GM12878 (cell line): ENCODE data around the gene RASAL1. TPM values are rescaled to one million over a fixed set of nuclear protein-coding genes. Genes with fewer than 3 reads are reported as not detected.

ENCODE experiments used
- ASH2L ChIP-seq: fragments of 300-600, 200-600 bp; sonication (generic); IDR thresholded peaks from 2 replicates; pipeline ENCODE4 v1.6.1; 2017; ENCODE audit warnings: low read depth, mild to moderate bottlenecking, borderline replicate concordance
- ATF2 ChIP-seq: IDR thresholded peaks from 2 replicates; pipeline ENCODE4 v1.6.1; 2012; ENCODE audit warnings: low read length, inconsistent platforms
- ATF7 ChIP-seq: fragments of 450-650 bp; IDR thresholded peaks from 2 replicates; pipeline ENCODE4 v1.6.1; 2016; ENCODE audit warnings: low read depth, mild to moderate bottlenecking
- BCL3 ChIP-seq: IDR thresholded peaks from 2 replicates; pipeline ENCODE4 v1.6.1; 2011; ENCODE audit warnings: borderline replicate concordance, low read depth, mild to moderate bottlenecking, moderate library complexity, low read length; ENCODE audit not compliant: insufficient read depth, poor library complexity, severe bottlenecking
- EED ChIP-seq: sonication (generic); IDR thresholded peaks from 2 replicates; pipeline ENCODE4 v1.6.1; 2016; ENCODE audit warnings: antibody characterized with exemption, low read depth
- EGR1 ChIP-seq, 2 experiments: IDR thresholded peaks; 1 replicate in 1 of 2; 2 replicates in 1 of 2; pipeline ENCODE4 v1.6.1; 2011 to 2012; ENCODE audit warnings: low read depth in 2 of 2, low read length in 2 of 2, borderline replicate concordance in 1 of 2, mild to moderate bottlenecking in 1 of 2, moderate library complexity in 1 of 2
- HDGF ChIP-seq: fragments of 450-650 bp; IDR thresholded peaks from 2 replicates; pipeline ENCODE4 v1.6.1; 2016; ENCODE audit warnings: antibody characterized with exemption
- HSF1 ChIP-seq: fragments of 150-350 bp; IDR thresholded peaks from 2 replicates; pipeline ENCODE4 v1.6.1; 2014; ENCODE audit warnings: mild to moderate bottlenecking, low read depth, low read length
- MTA2 ChIP-seq: fragments of 450-650 bp; IDR thresholded peaks from 2 replicates; pipeline ENCODE4 v1.6.1; 2016; ENCODE audit warnings: low read depth, mild to moderate bottlenecking, moderate library complexity
- MYC ChIP-seq: IDR thresholded peaks from 2 replicates; pipeline ENCODE4 v1.6.1; 2011; ENCODE audit warnings: mild to moderate bottlenecking, low read length, moderate library complexity, inconsistent platforms; ENCODE audit not compliant: insufficient read depth, insufficient replicate concordance, insufficient read length, severe bottlenecking
- NFYB ChIP-seq: IDR thresholded peaks from 2 replicates; pipeline ENCODE4 v1.6.1; 2011; ENCODE audit warnings: low read depth, mild to moderate bottlenecking, low read length, improper control_type of control experiment, moderate library complexity; ENCODE audit not compliant: insufficient read depth
- RELA ChIP-seq: fragments of 450-650 bp; IDR thresholded peaks from 2 replicates; pipeline ENCODE4 v1.8.0; 2014; ENCODE audit warnings: borderline replicate concordance; ENCODE audit not compliant: partially characterized antibody
- SMARCA5 ChIP-seq: fragments of 450-650 bp; IDR thresholded peaks from 2 replicates; pipeline ENCODE4 v1.6.1; 2017; ENCODE audit warnings: mild to moderate bottlenecking
- SREBF2 ChIP-seq: IDR thresholded peaks from 2 replicates; pipeline ENCODE4 v1.6.1; 2012; ENCODE audit warnings: mild to moderate bottlenecking, low read length
- SRF ChIP-seq, 2 experiments: IDR thresholded peaks; 2 replicates each; pipeline ENCODE4 v1.6.1; 2011; ENCODE audit warnings: low read depth in 2 of 2, low read length in 2 of 2, mild to moderate bottlenecking in 1 of 2, moderate library complexity in 1 of 2
- SUZ12 ChIP-seq: fragments of 200-600 bp; sonication (generic); IDR thresholded peaks from one replicate; pipeline ENCODE4 v1.6.1; 2018; ENCODE audit warnings: antibody characterized with exemption, mild to moderate bottlenecking; ENCODE audit not compliant: unreplicated experiment
- TCF12 ChIP-seq: IDR thresholded peaks from 2 replicates; pipeline ENCODE4 v1.6.1; 2011; ENCODE audit warnings: low read depth, mild to moderate bottlenecking, low read length
- ZNF274 ChIP-seq: IDR thresholded peaks from one replicate; pipeline ENCODE4 v1.8.0; 2011; ENCODE audit not compliant: insufficient read length, insufficient read depth
- ZNF592 ChIP-seq: fragments of 450-650 bp; IDR thresholded peaks from 2 replicates; pipeline ENCODE4 v1.6.1; 2017; ENCODE audit warnings: mild to moderate bottlenecking, moderate library complexity
- polyA plus RNA-seq, 11 experiments: library from polyadenylated mRNA; depleted of rRNA in 4 of 11; unstranded in 6 of 11; stranded (reverse) in 5 of 11; fragments of >200 nt; fragmentation: Nextera tagmentation in 4 of 11; fragmentation: Illumina TruSeq in 1 of 11; extraction: Ambion mirVana in 4 of 11; extraction: Trizol in 1 of 11; gene quantifications; 1 replicate in 1 of 11; 2 replicates in 10 of 11; pipeline versions ENCODE4 v1.2.1 to v1.2.3, GENCODE V29; 2011 to 2016; ENCODE audit warnings: inconsistent platforms in 2 of 11, missing spikeins in 2 of 11, low read depth in 1 of 11
- total RNA-seq, 4 experiments: library from RNA; depleted of rRNA in 3 of 4; stranded (reverse); fragments of >200 nt in 3 of 4; fragmentation: Illumina TruSeq in 1 of 4; extraction: Trizol in 1 of 4; gene quantifications; 2 replicates each; pipeline versions ENCODE4 v1.2.1 to v1.2.3, GENCODE V29; 2013 to 2021

The RASAL1 gene
- total and polyA plus RNA-seq, 10 of the 15 experiments (the other 5 are each of a cell fraction or from before 2014, with no cell fraction given), result 0.12 to 1.0 (median 0.52) TPM; not detected in 6

- no peak for TF ChIP-seq HSF1
- no peak for TF ChIP-seq SRF (IDR thresholded peaks at IDR 0.05; ENCODE audit: low read depth in 2 of 2, low read length in 2 of 2)
- TF ChIP-seq ZNF274, result no peak
- TF ChIP-seq HDGF, result no peak
- peak; percentile 50; the same call in 1 of the 2 replicates for TF ChIP-seq SMARCA5
- TF ChIP-seq SUZ12, result no peak
- peak; percentile 40; the same call in 1 of the 2 replicates for TF ChIP-seq MTA2
- TF ChIP-seq NFYB, result no peak
- TF ChIP-seq EGR1 (IDR thresholded peaks at IDR 0.05; ENCODE audit: borderline replicate concordance in 1 of 2, low read depth in 2 of 2, low read length in 2 of 2), result no peak
- no peak for TF ChIP-seq ATF2
- TF ChIP-seq EED, result 0 out of 2 replicates have a peak, but pooled peaks have one; percentile 29
- no peak for TF ChIP-seq RELA
- peak; percentile 26; the same call in 1 of the 2 replicates for TF ChIP-seq ZNF592
- TF ChIP-seq ATF7, result no peak
- no peak for TF ChIP-seq ASH2L
- TF ChIP-seq MYC, result no peak
- no peak for TF ChIP-seq SREBF2
- TF ChIP-seq BCL3, result no peak
- peak; percentile 68; the same call in 1 of the 2 replicates for TF ChIP-seq TCF12
These were observed 37.6 kb upstream of the RASAL1 start (continued) for GRCh38 chr12:113173081-113173698.
